HG02885 (cell line): ENCODE data around the gene NOC2L.
"Not testable (repeated sequence)": the region's sequence is repeated elsewhere in the genome, so short reads cannot be mapped to it uniquely, and the experiment has no call there.

Experiments used
- ATAC-seq: cut with Tn5 transposase; IDR thresholded peaks from one replicate; pipeline ENCODE4 v1.9.1; 2021; ENCODE audit warnings: mild to moderate bottlenecking; ENCODE audit not compliant: unreplicated experiment, poor library complexity

The NOC2L gene

GRCh38 chr1:995665-996633 is 36.9 kb upstream of the NOC2L start:
- no peak for ATAC-seq

GRCh38 chr1:994546-994945 is 35.5 kb upstream of the NOC2L start:
- ATAC-seq = not testable (repeated sequence)

- no peak for ATAC-seq
These were observed 34.4 kb upstream of the NOC2L start for GRCh38 chr1:993379-993995.

DNA sequence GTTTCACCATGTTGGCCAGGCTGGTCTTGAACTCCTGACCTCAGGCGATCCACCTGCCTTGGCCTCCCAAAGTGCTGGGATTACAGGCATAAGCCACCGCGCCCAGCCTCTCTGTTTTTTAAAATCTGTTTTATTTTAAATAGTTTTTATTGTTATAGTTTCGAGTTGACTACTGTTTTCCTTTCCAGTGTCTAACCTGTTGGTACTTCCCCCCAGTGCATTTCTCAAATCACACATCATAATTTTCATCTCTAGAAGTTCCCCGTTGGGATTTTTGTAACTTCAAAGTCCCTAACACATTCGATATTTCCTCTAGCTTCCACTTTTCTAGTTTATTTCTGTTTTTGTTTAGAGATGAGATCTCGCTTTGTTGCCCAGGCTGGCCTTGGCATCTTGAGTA is 33.3 kb upstream of the NOC2L start:
- ATAC-seq = no peak

- no peak for ATAC-seq
These were observed 32.8 kb upstream of the NOC2L start for GRCh38 chr1:991895-992294.

- ATAC-seq = not testable (repeated sequence)
These were observed 32.2 kb upstream of the NOC2L start for GRCh38 chr1:991275-991674.

DNA sequence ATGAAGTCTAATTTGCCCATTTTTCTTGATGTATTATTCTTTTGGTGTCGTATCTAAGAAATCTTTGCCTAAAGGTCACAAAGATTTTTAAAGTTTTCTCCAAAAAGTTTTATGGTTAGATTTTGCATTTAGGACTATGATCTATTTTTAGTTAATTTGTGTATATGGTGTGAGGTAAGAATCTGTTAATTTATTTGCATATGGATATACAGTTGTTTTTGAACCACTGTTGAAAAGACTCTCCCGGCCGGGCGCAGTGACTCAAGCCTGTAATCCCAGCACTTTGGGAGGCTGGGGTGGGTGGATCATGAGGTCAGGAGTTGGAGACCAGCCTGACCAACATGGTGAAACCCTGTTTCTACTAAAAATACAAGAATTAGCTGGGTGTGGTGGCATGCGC is 29.0 kb upstream of the NOC2L start:
- ATAC-seq = not testable (repeated sequence)

GRCh38 chr1:985126-985525 is 26.1 kb upstream of the NOC2L start:
- ATAC-seq = no peak

DNA sequence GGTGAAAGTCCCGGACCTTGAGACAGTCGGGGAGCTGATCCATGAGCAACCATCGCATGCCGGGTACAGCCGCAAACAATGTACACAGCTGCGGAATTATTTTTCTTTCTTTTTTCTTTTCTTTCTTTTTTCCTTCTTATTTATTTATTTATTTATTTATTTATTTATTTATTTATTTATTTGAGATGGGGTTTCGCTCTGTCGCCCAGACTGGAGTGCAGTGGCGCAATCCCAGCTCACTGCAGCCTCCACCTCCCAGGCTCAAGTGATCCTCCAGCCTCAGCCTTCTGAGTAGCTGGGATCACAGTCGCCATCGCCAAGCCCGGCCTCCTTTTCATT is 25.4 kb upstream of the NOC2L start:
- no peak for ATAC-seq

- ATAC-seq = peak; percentile 48
These were observed 24.9 kb upstream of the NOC2L start for GRCh38 chr1:983798-984475.

- ATAC-seq = no peak
These were observed 23.8 kb upstream of the NOC2L start for GRCh38 chr1:982765-983436.

- no peak for ATAC-seq
These were observed 23.0 kb upstream of the NOC2L start, which contains the start of gene PERM1 for GRCh38 chr1:981955-982558. PERM1 (minus strand) TSS chr1:982093; CDS start chr1:981029, 1,064 bp downstream.

DNA sequence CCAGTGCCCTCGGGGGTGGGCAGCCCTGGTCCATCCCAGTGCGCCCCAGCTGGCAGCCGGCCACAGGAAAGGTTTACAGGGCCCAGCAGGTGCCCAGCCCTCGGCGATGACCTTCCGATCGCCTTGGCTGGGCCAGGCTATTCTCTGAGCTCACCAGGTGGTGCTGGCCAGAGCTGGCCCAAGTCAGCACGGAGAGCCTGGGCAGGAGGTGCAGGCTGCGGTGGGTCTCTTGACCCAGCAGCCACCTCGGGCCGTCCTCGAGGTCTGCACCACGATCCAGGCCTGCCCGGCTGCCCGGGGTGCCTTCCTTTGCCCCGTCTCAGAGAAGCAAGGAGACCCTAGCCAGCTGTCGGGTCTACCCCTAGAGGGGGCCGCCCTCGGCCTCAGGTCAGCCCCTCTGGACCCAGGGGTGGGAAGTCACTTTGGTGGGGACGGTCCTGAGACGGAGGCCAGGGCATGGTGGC is 22.5 kb upstream of the NOC2L start:
- no peak for ATAC-seq

GRCh38 chr1:980602-981395 is 21.7 kb upstream of the NOC2L start:
- ATAC-seq = no peak

DNA sequence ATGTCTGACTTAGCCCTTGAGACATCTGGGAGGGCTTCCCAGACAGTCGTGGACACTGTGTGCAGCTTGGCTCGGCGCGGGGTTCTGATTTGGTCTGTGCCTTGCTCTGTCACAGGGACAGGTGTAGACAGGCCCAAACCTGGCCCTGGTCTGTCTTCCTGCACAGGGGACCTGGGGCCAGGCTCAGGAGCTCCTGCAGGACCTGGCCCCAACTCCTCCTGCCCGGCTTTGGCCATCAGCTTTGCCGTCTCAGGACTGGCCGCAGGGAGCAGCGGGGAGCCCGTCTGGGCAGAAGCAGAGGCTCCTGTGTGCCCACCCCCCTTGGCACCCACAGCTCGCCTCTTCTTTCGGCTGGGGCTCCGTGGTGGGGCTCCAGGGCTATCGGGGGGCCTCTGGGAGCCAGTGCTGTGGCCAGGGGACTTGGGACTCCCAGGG is 21.1 kb upstream of the NOC2L start:
- no peak for ATAC-seq

GRCh38 chr1:979744-980072 is 20.7 kb upstream of the NOC2L start:
- ATAC-seq = no peak

DNA sequence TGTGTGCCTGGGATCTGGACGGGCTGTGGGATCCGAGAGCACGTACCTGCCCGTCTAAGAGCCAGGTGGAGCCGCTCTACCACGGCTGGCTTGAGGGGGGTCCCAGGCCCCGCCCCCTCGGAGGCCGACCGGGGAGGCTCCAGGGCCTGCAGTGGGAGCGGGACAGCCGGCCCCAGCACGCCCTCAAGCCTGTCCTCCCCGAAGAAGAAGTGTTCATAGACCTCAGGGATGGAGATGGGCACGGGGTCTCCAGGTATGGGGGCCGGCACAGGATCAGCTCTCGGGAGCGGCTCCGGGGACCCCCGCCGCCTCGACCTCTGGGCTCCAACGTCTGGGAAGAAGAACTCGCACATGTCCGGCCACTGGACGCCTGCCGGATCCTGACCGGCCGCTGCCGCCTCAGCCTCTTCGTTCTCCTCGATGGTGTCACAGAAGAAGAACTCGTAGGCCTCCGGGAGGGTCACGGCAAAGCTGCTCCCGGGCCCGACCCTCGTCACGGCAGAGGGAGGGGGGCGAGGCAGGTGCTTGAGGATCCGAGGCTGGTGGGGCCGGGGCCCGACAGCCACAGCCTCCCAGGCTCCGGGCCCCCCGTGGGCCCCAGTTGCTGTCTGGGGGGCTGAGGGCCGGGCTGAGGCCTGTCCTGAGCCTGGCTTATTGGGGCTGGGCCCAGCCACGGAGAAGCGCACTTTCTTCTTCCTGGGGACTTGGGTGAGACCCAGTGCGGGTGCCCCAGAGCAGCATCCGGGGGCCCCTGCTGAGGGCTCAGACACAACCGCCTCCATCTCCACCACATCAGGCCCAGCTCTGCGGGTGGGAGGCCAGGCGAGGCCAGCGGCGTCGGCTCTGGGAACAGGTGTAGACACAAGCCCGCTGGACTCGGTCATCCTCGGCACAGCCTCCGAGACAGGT is 20.0 kb upstream of the NOC2L start:
- no peak for ATAC-seq

GRCh38 chr1:978069-978834 is 19.2 kb upstream of the NOC2L start:
- no peak for ATAC-seq
